H9 (cell line): ENCODE measurements around the gene STYXL2. TPM values are rescaled to one million over a fixed set of nuclear protein-coding genes. Genes with fewer than 3 reads are reported as not detected.

Experiments
- DNase-seq: peaks from one replicate; pipeline ENCODE4 v3.0.0-alpha.2; 2017
- H2AFZ ChIP-seq: one replicate; pipeline ENCODE4 v1.6.1; 2013; ENCODE audit warnings: mild to moderate bottlenecking, low read length, control low read depth, moderate library complexity
- H2AK5ac ChIP-seq: 2 replicates; pipeline ENCODE4 v1.6.1; 2013; ENCODE audit warnings: low read length, control low read depth, mixed read lengths; ENCODE audit not compliant: insufficient read length
- H2BK120ac ChIP-seq: one replicate; pipeline ENCODE4 v1.6.1; 2013; ENCODE audit warnings: low read depth, mild to moderate bottlenecking, low read length, control low read depth, inconsistent platforms; ENCODE audit not compliant: poor library complexity, severe bottlenecking
- H2BK12ac ChIP-seq: 2 replicates; pipeline ENCODE4 v1.6.1; 2013; ENCODE audit warnings: low read length, control low read depth, mixed read lengths, low read depth; ENCODE audit not compliant: insufficient read length
- H2BK15ac ChIP-seq: 2 replicates; pipeline ENCODE4 v1.6.1; 2013; ENCODE audit warnings: low read depth, low read length, control low read depth
- H2BK20ac ChIP-seq: one replicate; pipeline ENCODE4 v1.6.1; 2013; ENCODE audit warnings: low read depth, mild to moderate bottlenecking, low read length, control low read depth, inconsistent platforms; ENCODE audit not compliant: poor library complexity, severe bottlenecking
- H2BK5ac ChIP-seq: 2 replicates; pipeline ENCODE4 v1.6.1; 2013; ENCODE audit warnings: low read length, control low read depth, mixed read lengths; ENCODE audit not compliant: insufficient read length
- H3K14ac ChIP-seq: 2 replicates; pipeline ENCODE4 v1.6.1; 2013; ENCODE audit warnings: low read length, control low read depth; ENCODE audit not compliant: insufficient read depth
- H3K18ac ChIP-seq: 2 replicates; pipeline ENCODE4 v1.6.1; 2013; ENCODE audit warnings: low read depth, mild to moderate bottlenecking, mixed read lengths, low read length, control low read depth; ENCODE audit not compliant: insufficient read length
- H3K23ac ChIP-seq: 2 replicates; pipeline ENCODE4 v1.6.1; 2013; ENCODE audit warnings: low read length, control low read depth, mixed read lengths, low read depth; ENCODE audit not compliant: insufficient read length
- H3K23me2 ChIP-seq: 2 replicates; pipeline ENCODE4 v1.6.1; 2013; ENCODE audit warnings: low read depth, mild to moderate bottlenecking, mixed read lengths, low read length, control low read depth; ENCODE audit not compliant: insufficient read length, poor library complexity, severe bottlenecking
- H3K27ac ChIP-seq: 2 replicates; pipeline ENCODE4 v1.5.1; 2013; ENCODE audit warnings: low read length, control low read depth, mixed read lengths, low read depth; ENCODE audit not compliant: insufficient read length
- H3K27me3 ChIP-seq: 2 replicates; pipeline ENCODE4 v1.6.1; 2013; ENCODE audit warnings: low read length, control low read depth, inconsistent platforms; ENCODE audit not compliant: insufficient read depth
- H3K4ac ChIP-seq: 2 replicates; pipeline ENCODE4 v1.6.1; 2013; ENCODE audit warnings: low read depth, mild to moderate bottlenecking, control low read depth, inconsistent platforms, low read length, moderate library complexity
- H3K4me1 ChIP-seq: 2 replicates; pipeline ENCODE4 v1.6.1; 2013; ENCODE audit warnings: low read length, control low read depth, inconsistent platforms; ENCODE audit not compliant: insufficient read depth
- H3K4me2 ChIP-seq: 2 replicates; pipeline ENCODE4 v1.6.1; 2013; ENCODE audit warnings: low read length, control low read depth, mixed read lengths; ENCODE audit not compliant: insufficient read length, insufficient read depth
- H3K56ac ChIP-seq: 2 replicates; pipeline ENCODE4 v1.6.1; 2013; ENCODE audit warnings: low read depth, mild to moderate bottlenecking, mixed read lengths, low read length, control low read depth; ENCODE audit not compliant: insufficient read length
- H3K79me1 ChIP-seq: 2 replicates; pipeline ENCODE4 v1.6.1; 2013; ENCODE audit warnings: low read depth, mild to moderate bottlenecking, moderate library complexity, low read length, control low read depth, inconsistent platforms; ENCODE audit not compliant: insufficient read depth, poor library complexity, severe bottlenecking
- H3K79me2 ChIP-seq: 2 replicates; pipeline ENCODE4 v1.6.1; 2013; ENCODE audit warnings: low read length, control low read depth, inconsistent platforms; ENCODE audit not compliant: insufficient read depth
- H3K9ac ChIP-seq: 2 replicates; pipeline ENCODE4 v1.6.1; 2013; ENCODE audit warnings: low read length, control low read depth, mixed read lengths; ENCODE audit not compliant: insufficient read length; ENCODE audit errors: extremely low read depth
- H3K9me3 ChIP-seq: one replicate; pipeline ENCODE4 v1.6.1; 2013; ENCODE audit warnings: low read depth, low read length, inconsistent platforms; ENCODE audit not compliant: control insufficient read depth
- H3T11ph ChIP-seq: one replicate; pipeline ENCODE4 v1.6.1; 2013; ENCODE audit warnings: mild to moderate bottlenecking, low read length, control low read depth, inconsistent platforms
- H4K20me1 ChIP-seq: one replicate; pipeline ENCODE4 v1.6.1; 2013; ENCODE audit not compliant: control insufficient read depth, insufficient read length, insufficient read depth
- H4K5ac ChIP-seq: 2 replicates; pipeline ENCODE4 v1.6.1; 2013; ENCODE audit warnings: low read depth, mild to moderate bottlenecking, mixed read lengths, low read length, control low read depth; ENCODE audit not compliant: insufficient read length
- H4K8ac ChIP-seq: replicated peaks from 2 replicates; pipeline ENCODE4 v1.6.1; 2013; ENCODE audit warnings: low read length, control low read depth, mixed read lengths, low read depth; ENCODE audit not compliant: insufficient read length
- H4K91ac ChIP-seq: 2 replicates; pipeline ENCODE4 v1.6.1; 2013; ENCODE audit warnings: low read depth, mild to moderate bottlenecking, moderate library complexity, mixed read lengths, low read length, control low read depth; ENCODE audit not compliant: insufficient read length
- H3K27ac Mint-ChIP-seq, 3 experiments: 2 replicates in 2 of 3; 3 replicates in 1 of 3; pipeline ENCODE4 v1.8.0; 2020 to 2021; ENCODE audit warnings: mixed read lengths in 3 of 3, mild to moderate bottlenecking in 1 of 3, moderate library complexity in 1 of 3
- H3K27me3 Mint-ChIP-seq: 2 replicates; pipeline ENCODE4 v1.8.0; 2021; ENCODE audit warnings: low read depth, mild to moderate bottlenecking, moderate library complexity, mixed read lengths
- H3K36me3 Mint-ChIP-seq, 3 experiments: 2 replicates in 2 of 3; 3 replicates in 1 of 3; pipeline ENCODE4 v1.8.0; 2020 to 2021; ENCODE audit warnings: low read depth in 3 of 3, mixed read lengths in 3 of 3; ENCODE audit not compliant: insufficient read depth in 1 of 3
- H3K4me1 Mint-ChIP-seq, 2 experiments: 2 replicates each; pipeline ENCODE4 v1.8.0; 2020; ENCODE audit warnings: mixed read lengths in 2 of 2
- H3K4me3 Mint-ChIP-seq, 2 experiments: 2 replicates in 1 of 2; 3 replicates in 1 of 2; pipeline ENCODE4 v1.8.0; 2020 to 2021; ENCODE audit warnings: mild to moderate bottlenecking in 2 of 2, mixed read lengths in 2 of 2, moderate library complexity in 1 of 2
- H3K9me3 Mint-ChIP-seq, 2 experiments: 2 replicates in 1 of 2; 3 replicates in 1 of 2; pipeline ENCODE4 v1.8.0; 2020; ENCODE audit warnings: mild to moderate bottlenecking in 2 of 2, mixed read lengths in 2 of 2, moderate library complexity in 1 of 2
- CTCF ChIP-seq: fragments of 200-600 bp; sonication (generic); conservative IDR thresholded peaks from 3 replicates; pipeline ENCODE4 v1.8.0; 2021; ENCODE audit warnings: antibody characterized with exemption, mild to moderate bottlenecking
- WGBS: extraction: QIAGEN DNeasy Blood & Tissue Kit; methylation state at CpG from one replicate; pipeline ENCODE4 v1.1.7; 2013; ENCODE audit warnings: missing lambda C conversion rate, low lambda C conversion rate, mixed read lengths; ENCODE audit not compliant: insufficient read length; ENCODE audit errors: extremely low coverage; 5-methylcytosine and 5-hydroxymethylcytosine counted together
- total RNA-seq: library from RNA; stranded (reverse); gene quantifications from 2 replicates; pipeline ENCODE4 v1.2.1, GENCODE V29; 2021

Gene STYXL2
- total RNA-seq, 1 experiment from 2014 or later = 0.09 TPM

GRCh38 chr1:167126317-167126716, 32.4 kb downstream of the STYXL2 start:
- H2AFZ ChIP-seq = no peak overlapping the region
- H4K8ac ChIP-seq = no peak overlapping the region
- no peak overlapping the region for H2BK12ac ChIP-seq
- no peak overlapping the region for H3K27ac ChIP-seq
- H3K36me3 Mint-ChIP-seq = peaks cover 0 to 2% (median 0%) of the 10 kb centered on the region in 3 experiments; a peak in 1 of 7 replicates
- H2BK15ac ChIP-seq = no peak overlapping the region
- no peak overlapping the region for H3K9ac ChIP-seq
- no peaks in the 10 kb centered on the region for H3K27me3 ChIP-seq
- no peak overlapping the region for H3K14ac ChIP-seq
- no peak overlapping the region for H2BK5ac ChIP-seq
- no peak overlapping the region for H4K91ac ChIP-seq
- H3K27ac Mint-ChIP-seq = peak overlapping the region in 1 of 3 experiments; percentile 30; a peak in 2 of 7 replicates
- no CpG with 5 or more reads among the region's 28 CpGs for WGBS
- no peak overlapping the region for H3K18ac ChIP-seq
- no peaks in the 10 kb centered on the region for H3K9me3 ChIP-seq
- H4K20me1 ChIP-seq = no peaks in the 10 kb centered on the region
- peaks cover 27% of the 10 kb centered on the region for H3K27me3 Mint-ChIP-seq
- H3K4me3 Mint-ChIP-seq = no peak overlapping the region
- no peaks in the 10 kb centered on the region for H3K9me3 Mint-ChIP-seq
- H3K23me2 ChIP-seq = peaks cover 2% of the 10 kb centered on the region
- H2BK20ac ChIP-seq = no peak overlapping the region
- no peak overlapping the region for H3K23ac ChIP-seq
- H2AK5ac ChIP-seq = no peak overlapping the region
- no peak overlapping the region for H3T11ph ChIP-seq
- H3K79me2 ChIP-seq = no peaks in the 10 kb centered on the region
- no peak overlapping the region for H2BK120ac ChIP-seq
- H3K4ac ChIP-seq = no peak overlapping the region
- no peak overlapping the region for H4K5ac ChIP-seq
- no peaks in the 10 kb centered on the region for H3K79me1 ChIP-seq
- peaks cover 3% of the 10 kb centered on the region; the same call in 1 of the 2 replicates for H3K4me1 ChIP-seq
- no peak overlapping the region for H3K4me2 ChIP-seq
- H3K4me1 Mint-ChIP-seq = peaks cover 22 to 27% of the 10 kb centered on the region in 2 experiments
- no peak for DNase-seq
- no peak overlapping the region for H3K56ac ChIP-seq
- no peak for TF ChIP-seq CTCF
